Muscle of leg (tissue), 11 donors: Measurements from ENCODE around the gene OSBPL5. TPM values are rescaled to one million over a fixed set of nuclear protein-coding genes. Genes with fewer than 3 reads are reported as not detected.

Source experiments
- DNase-seq: peaks from one replicate; pipeline ENCODE4 v3.0.0; 2013
- H3K27ac ChIP-seq: one replicate; pipeline ENCODE4 v1.5.1; 2013; ENCODE audit warnings: mild to moderate bottlenecking, low read length, control low read depth
- H3K27me3 ChIP-seq: one replicate; pipeline ENCODE4 v1.6.1; 2013; ENCODE audit warnings: low read length; ENCODE audit not compliant: control insufficient read depth, insufficient read depth
- H3K36me3 ChIP-seq: one replicate; pipeline ENCODE4 v1.6.1; 2013; ENCODE audit warnings: low read length; ENCODE audit not compliant: control insufficient read depth, insufficient read depth
- H3K4me1 ChIP-seq: one replicate; pipeline ENCODE4 v1.6.1; 2013; ENCODE audit warnings: low read length; ENCODE audit not compliant: control insufficient read depth, insufficient read depth
- H3K4me3 ChIP-seq: one replicate; pipeline ENCODE4 v1.5.1; 2013; ENCODE audit warnings: low read length, control low read depth
- H3K9me3 ChIP-seq: replicated peaks from 2 replicates; pipeline ENCODE4 v1.6.1; 2013; ENCODE audit warnings: low read depth, low read length; ENCODE audit not compliant: control insufficient read depth
- WGBS: methylation state at CpG from one replicate; pipeline ENCODE4 v1.1.5; 2013; ENCODE audit warnings: missing lambda C conversion rate; ENCODE audit not compliant: insufficient coverage; 5-methylcytosine and 5-hydroxymethylcytosine counted together
- polyA plus RNA-seq, 8 donors: library from polyadenylated mRNA; unstranded; fragments of 120-200 nt; gene quantifications; one replicate each; pipeline versions ENCODE4 v1.2.1 to v1.2.3, GENCODE V29; 2013; ENCODE audit warnings: inconsistent platforms in 1 of 8, low replicate concordance in 1 of 8; ENCODE audit not compliant: insufficient read length in 8 of 8, insufficient read depth in 1 of 8
- total RNA-seq: library from RNA; stranded (reverse); fragments of 120-200 nt; gene quantifications from one replicate; pipeline ENCODE4 v1.2.4, GENCODE V29; 2013

OSBPL5 gene
- total and polyA plus RNA-seq, 9 donors = 10.8 to 20.4 (median 16.2) TPM

- peaks cover 9% of the 10 kb centered on the region for H3K9me3 ChIP-seq
- no peaks in the 10 kb centered on the region for H3K36me3 ChIP-seq
- no peak overlapping the region for H3K4me3 ChIP-seq
- WGBS = 82% methylated on average over 3 of the region's 5 CpGs
- H3K27ac ChIP-seq = no peak overlapping the region
- H3K27me3 ChIP-seq = peaks cover 3% of the 10 kb centered on the region
- DNase-seq = no peak
- H3K4me1 ChIP-seq = no peaks in the 10 kb centered on the region
These were observed 15.8 kb upstream of the OSBPL5 start for GRCh38 chr11:3180869-3181268.

DNA sequence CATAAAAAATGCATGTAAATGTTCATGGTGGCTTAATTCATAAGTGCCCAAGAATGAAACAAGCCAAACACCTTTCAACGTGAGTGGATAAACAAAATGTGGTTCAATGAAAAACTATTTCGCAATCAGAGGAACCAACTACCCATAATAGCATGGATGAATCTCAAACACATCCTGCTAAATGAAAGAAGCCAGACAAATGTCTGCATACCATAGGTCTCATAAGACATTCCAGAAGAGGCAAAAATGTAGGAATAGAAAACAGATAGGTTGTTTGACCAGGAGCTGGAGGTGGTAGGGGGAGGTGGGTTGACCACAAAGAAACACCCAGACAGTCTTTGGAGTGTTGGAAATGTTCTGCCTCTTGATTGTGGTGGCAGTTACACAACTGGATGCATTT, 13.2 kb upstream of the OSBPL5 start:
- H3K27me3 ChIP-seq = peaks cover under 1% of the 10 kb centered on the region
- H3K27ac ChIP-seq = no peak overlapping the region
- H3K36me3 ChIP-seq = no peaks in the 10 kb centered on the region
- H3K4me3 ChIP-seq = no peak overlapping the region
- no CpG with 5 or more reads among the region's 2 CpGs for WGBS
- H3K9me3 ChIP-seq = peaks cover 12% of the 10 kb centered on the region
- no peak for DNase-seq
- H3K4me1 ChIP-seq = no peaks in the 10 kb centered on the region

DNA sequence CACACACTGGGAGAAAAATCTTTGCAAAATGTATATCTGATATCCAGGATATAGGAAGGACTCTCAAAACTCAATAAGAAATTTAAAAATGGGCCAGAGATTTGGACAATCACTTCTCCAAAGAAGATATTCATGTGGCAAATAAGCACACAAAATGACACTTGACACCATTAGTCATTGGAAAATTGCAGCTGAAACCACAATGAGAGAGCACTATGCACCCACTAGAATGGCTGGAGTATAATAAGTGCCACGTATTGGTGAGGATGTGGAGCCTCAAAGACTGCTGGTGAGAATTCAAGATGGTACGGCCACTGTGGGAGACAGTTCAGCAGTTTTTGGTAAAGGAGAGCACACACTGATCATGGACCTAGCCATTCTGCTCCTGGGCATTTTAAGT, 12.8 kb upstream of the OSBPL5 start:
- Histone ChIP-seq H3K27ac (no peak overlapping the region), H3K4me3 (no peak overlapping the region), H3K27me3 (no peaks in the 10 kb centered on the region), H3K9me3 (peaks cover 12% of the 10 kb centered on the region), H3K4me1 (no peaks in the 10 kb centered on the region), H3K36me3 (no peaks in the 10 kb centered on the region)
- DNase-seq = no peak
- 100% methylated on average over 1 of the region's 2 CpGs for WGBS

GRCh38 chr11:3176487-3176886, 11.4 kb upstream of the OSBPL5 start:
- Histone ChIP-seq H3K36me3 (no peaks in the 10 kb centered on the region), H3K4me1 (peaks cover 6% of the 10 kb centered on the region), H3K27me3 (peaks cover 2% of the 10 kb centered on the region), H3K9me3 (peaks cover 12% of the 10 kb centered on the region), H3K4me3 (no peak overlapping the region), H3K27ac (no peak overlapping the region)
- DNase-seq = no peak

DNA sequence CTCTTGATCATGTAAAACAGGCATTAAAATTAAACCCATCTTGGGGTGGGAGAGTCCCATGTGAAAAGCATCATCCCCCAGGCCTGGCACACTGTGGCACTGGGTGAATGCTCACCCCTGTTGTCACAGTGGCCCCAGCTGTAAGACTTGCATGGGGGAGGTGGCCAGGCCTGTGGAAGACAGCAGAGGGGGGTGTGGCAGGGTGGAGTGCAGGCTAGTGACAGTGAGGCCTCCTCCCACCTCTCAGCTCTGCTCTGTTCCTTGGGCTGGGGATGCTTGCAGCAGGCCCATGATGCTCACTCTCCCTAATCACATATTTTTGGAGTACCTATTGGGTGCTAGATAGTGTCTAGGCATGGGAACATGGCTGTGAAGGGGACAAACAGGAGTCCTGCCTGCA, 10.1 kb upstream of the OSBPL5 start:
- H3K9me3 ChIP-seq = peaks cover 12% of the 10 kb centered on the region
- DNase-seq = no peak
- H3K27ac ChIP-seq = no peak overlapping the region
- H3K27me3 ChIP-seq = peaks cover 9% of the 10 kb centered on the region
- H3K4me1 ChIP-seq = peaks cover 13% of the 10 kb centered on the region
- H3K36me3 ChIP-seq = no peaks in the 10 kb centered on the region
- no peak overlapping the region for H3K4me3 ChIP-seq

DNA sequence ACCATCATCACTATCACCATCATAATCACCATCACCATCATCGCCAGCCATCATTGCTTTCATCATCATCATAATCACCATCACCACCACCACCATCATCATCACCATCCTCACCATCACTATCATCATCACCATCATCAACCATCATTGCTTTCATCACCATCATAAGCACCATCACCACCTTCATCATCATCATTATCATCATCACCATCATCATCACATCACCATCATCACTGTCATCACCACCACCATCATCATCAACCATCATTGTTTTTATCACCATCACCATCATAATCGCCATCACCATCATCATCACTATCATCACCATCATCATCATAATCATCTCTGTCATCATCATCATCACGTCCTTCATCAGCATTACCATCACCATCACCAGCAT, 9.3 kb upstream of the OSBPL5 start:
- Histone ChIP-seq H3K4me3 (no peak overlapping the region), H3K4me1 (peaks cover 21% of the 10 kb centered on the region), H3K27me3 (peaks cover 9% of the 10 kb centered on the region), H3K36me3 (no peaks in the 10 kb centered on the region), H3K9me3 (peaks cover 12% of the 10 kb centered on the region), H3K27ac (no peak overlapping the region)
- DNase-seq = no peak
- WGBS = 97% methylated on average over 3 of the region's 3 CpGs

DNA sequence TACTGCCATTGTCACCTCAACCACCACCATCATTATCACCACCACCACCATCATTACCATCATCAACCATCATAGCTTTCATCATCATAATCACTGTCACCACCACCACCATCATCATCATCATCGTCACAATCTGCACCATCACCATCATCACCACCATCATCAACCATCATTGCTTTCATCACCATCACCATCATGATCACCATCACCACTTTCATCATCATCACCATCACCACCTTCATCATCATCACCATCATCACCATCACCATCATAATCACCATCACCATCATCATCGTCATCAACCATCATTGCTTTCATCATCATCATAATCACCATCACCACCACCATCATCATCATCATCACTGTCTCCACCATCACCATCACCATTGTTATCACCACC, 8.7 kb upstream of the OSBPL5 start:
- Histone ChIP-seq H3K4me1 (peaks cover 27% of the 10 kb centered on the region), H3K36me3 (no peaks in the 10 kb centered on the region), H3K4me3 (no peak overlapping the region), H3K27me3 (peaks cover 12% of the 10 kb centered on the region), H3K27ac (no peak overlapping the region), H3K9me3 (peaks cover 12% of the 10 kb centered on the region)
- 100% methylated on average over 2 of the region's 2 CpGs for WGBS
- no peak for DNase-seq

- Histone ChIP-seq H3K27ac (no peak overlapping the region), H3K36me3 (no peaks in the 10 kb centered on the region), H3K27me3 (peaks cover 19% of the 10 kb centered on the region), H3K4me3 (no peak overlapping the region), H3K4me1 (peaks cover 35% of the 10 kb centered on the region), H3K9me3 (peaks cover 11% of the 10 kb centered on the region)
- DNase-seq = peak; percentile 27
- WGBS = 57% methylated on average over 12 of the region's 12 CpGs
These were observed 6.9 kb upstream of the OSBPL5 start for GRCh38 chr11:3171931-3172560.

GRCh38 chr11:3170756-3171650, 5.9 kb upstream of the OSBPL5 start:
- H3K9me3 ChIP-seq = peaks cover 5% of the 10 kb centered on the region
- H3K4me1 ChIP-seq = peaks cover 44% of the 10 kb centered on the region
- H3K4me3 ChIP-seq = no peak overlapping the region
- H3K36me3 ChIP-seq = no peaks in the 10 kb centered on the region
- H3K27me3 ChIP-seq = peaks cover 19% of the 10 kb centered on the region
- no peak overlapping the region for H3K27ac ChIP-seq
- peak; percentile 1 for DNase-seq
- 81% methylated on average over 23 of the region's 24 CpGs for WGBS

DNA sequence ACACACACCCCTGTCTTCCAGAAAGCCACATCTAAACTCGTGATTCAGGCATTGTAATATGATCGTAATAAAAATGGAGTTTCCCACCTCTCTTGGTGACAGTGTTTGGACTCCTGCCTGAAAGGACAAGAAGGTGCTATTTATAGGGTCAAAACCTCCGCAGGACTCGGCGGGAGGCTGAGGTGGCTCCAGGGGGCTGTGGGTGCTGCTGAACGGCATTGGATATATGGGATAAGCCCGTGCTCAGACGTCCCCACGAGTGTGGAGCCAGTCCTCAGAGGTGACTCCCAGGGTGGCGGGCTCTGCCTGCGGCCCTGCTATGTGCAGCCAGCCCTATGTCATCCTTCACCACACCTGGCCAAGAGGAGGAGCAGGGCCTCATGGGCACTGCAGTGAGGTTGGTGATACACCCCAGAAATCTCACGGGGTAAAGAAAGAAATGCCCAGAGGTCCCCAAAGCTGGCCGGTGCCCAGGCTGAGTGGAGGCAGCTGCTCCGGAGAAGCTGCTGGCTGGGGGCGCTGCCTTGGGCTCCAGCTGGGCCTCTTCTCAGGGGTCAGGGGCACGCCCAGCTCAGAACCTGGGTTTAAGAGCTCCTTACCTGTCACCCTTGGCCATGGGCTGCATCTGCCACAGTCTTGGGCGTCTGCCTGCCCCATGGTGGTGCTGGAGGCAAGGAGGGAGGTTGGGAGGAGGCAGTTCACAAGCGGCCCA, 5.1 kb upstream of the OSBPL5 start:
- WGBS = 59% methylated on average over 10 of the region's 18 CpGs
- peak; percentile 11 for DNase-seq
- Histone ChIP-seq H3K9me3 (no peaks in the 10 kb centered on the region), H3K27me3 (peaks cover 19% of the 10 kb centered on the region), H3K4me3 (no peak overlapping the region), H3K36me3 (no peaks in the 10 kb centered on the region), H3K4me1 (peaks cover 51% of the 10 kb centered on the region), H3K27ac (no peak overlapping the region)
